HepG2 (cell line): Measurements from ENCODE around the gene MAPK8.

Experiments used
- ASH2L ChIP-seq: fragments of 300-600, 200-600 bp; sonication (generic); IDR thresholded peaks from 2 replicates; pipeline ENCODE4 v1.7.0; 2017; ENCODE audit warnings: low read depth, mild to moderate bottlenecking, moderate library complexity, mixed read lengths, low read length; ENCODE audit not compliant: insufficient read length
- CTCF ChIP-seq: sonication (generic); formaldehyde crosslinking; IDR thresholded peaks from 2 replicates; pipeline ENCODE4 v1.5.0; 2020; ENCODE audit warnings: mild to moderate bottlenecking, missing genetic modification reagents, moderate library complexity
- EZH2 ChIP-seq: conservative IDR thresholded peaks from 2 replicates; pipeline ENCODE4 v1.6.1; 2012; ENCODE audit warnings: mild to moderate bottlenecking, low read depth, low read length, moderate library complexity
- FOXK2 ChIP-seq: fragments of 450-650 bp; IDR thresholded peaks from 2 replicates; pipeline ENCODE4 v1.6.1; 2016
- MEIS2 ChIP-seq: sonication (generic); formaldehyde crosslinking; IDR thresholded peaks from 2 replicates; pipeline ENCODE4 v1.9.0; 2021; ENCODE audit warnings: mild to moderate bottlenecking, missing genetic modification reagents
- SMARCC2 ChIP-seq: fragments of 450-650 bp; IDR thresholded peaks from 2 replicates; pipeline ENCODE4 v1.6.1; 2017; ENCODE audit warnings: antibody characterized with exemption, mild to moderate bottlenecking
- SUZ12 ChIP-seq: fragments of 150-350 bp; IDR thresholded peaks from 2 replicates; pipeline ENCODE4 v1.6.1; 2014; ENCODE audit warnings: low read depth, low read length
- TAF15 ChIP-seq: fragments of 200-400 bp; formaldehyde crosslinking; IDR thresholded peaks from one replicate; pipeline ENCODE4 v1.6.1; 2018; ENCODE audit warnings: mild to moderate bottlenecking, low read depth, low read length; ENCODE audit not compliant: poor library complexity, severe bottlenecking
- TCF12 ChIP-seq, 2 experiments: fragments of 450-650 bp in 1 of 2; sonication (generic) in 1 of 2; formaldehyde crosslinking in 1 of 2; IDR thresholded peaks; 2 replicates each; pipeline versions ENCODE4 v1.6.1 to v1.8.0; 2017 to 2022; ENCODE audit warnings: antibody characterized with exemption in 1 of 2, mild to moderate bottlenecking in 1 of 2, missing genetic modification reagents in 1 of 2, moderate library complexity in 1 of 2
- TCF7 ChIP-seq: sonication (generic); IDR thresholded peaks from 2 replicates; pipeline ENCODE4 v1.6.1; 2016; ENCODE audit warnings: antibody characterized with exemption, low read depth
- TGIF2 ChIP-seq: IDR thresholded peaks from 2 replicates; pipeline ENCODE4 v1.6.1; 2016; ENCODE audit warnings: control low read depth, missing compliant biosample characterization
- ZBTB21 ChIP-seq: sonication (generic); formaldehyde crosslinking; IDR thresholded peaks from 2 replicates; pipeline ENCODE4 v1.4.0; 2020; ENCODE audit warnings: missing genetic modification reagents
- TF ChIP-seq, protein P1 (sequence below): IDR thresholded peaks from 2 replicates; pipeline ENCODE4 v1.6.1; 2012; ENCODE audit warnings: inconsistent platforms

GRCh38 chr10:48448796-48449195 lies 142.3 kb downstream of the MAPK8 start:
- TF ChIP-seq TGIF2 (no peak), MEIS2 (CRISPR knock-in tag) (no peak), CTCF (no peak), ASH2L (no peak), TCF7 (no peak), FOXK2 (no peak), TAF15 (no peak), SUZ12 (no peak), TCF12 (IDR thresholded peaks at IDR 0.05) (no peak), TCF12 (CRISPR knock-in tag; IDR thresholded peaks at IDR 0.05) (no peak), EZH2 (no peak), ZBTB21 (CRISPR knock-in tag) (no peak), SMARCC2 (no peak)
- TF ChIP-seq, protein P1, sequence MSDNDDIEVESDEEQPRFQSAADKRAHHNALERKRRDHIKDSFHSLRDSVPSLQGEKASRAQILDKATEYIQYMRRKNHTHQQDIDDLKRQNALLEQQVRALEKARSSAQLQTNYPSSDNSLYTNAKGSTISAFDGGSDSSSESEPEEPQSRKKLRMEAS: no peak
